ENCODE data around the gene GTPBP3. TPM values are rescaled to one million over a fixed set of nuclear protein-coding genes. Genes with fewer than 3 reads are reported as not detected.

Gene GTPBP3
- total and polyA plus RNA-seq, 2 experiments from 2014 or later, result 25.4 to 67.8 TPM

GRCh38 chr19:17318966-17319365 lies 18.4 kb upstream of the GTPBP3 start:
- Histone ChIP-seq H3K4me2 (no peak overlapping the region), H3K4me1 (ENCODE audit: insufficient read depth) (peaks cover 9% of the 10 kb centered on the region; the same call in 1 of the 2 replicates), H3F3A (replicated peaks; ENCODE audit: low read depth) (peaks cover 7% of the 10 kb centered on the region; the same call in 1 of the 2 replicates), H4K20me1 (replicated peaks; ENCODE audit: insufficient read depth) (no peaks in the 10 kb centered on the region; the same call in 1 of the 2 replicates), H3K4me3 (no peak overlapping the region), H3K79me2 (replicated peaks; ENCODE audit: insufficient read depth) (no peaks in the 10 kb centered on the region), H3K36me3 (ENCODE audit: insufficient read depth) (peaks cover 14% of the 10 kb centered on the region; the same call in 1 of the 2 replicates), H3K27me3 (ENCODE audit: insufficient read depth) (no peaks in the 10 kb centered on the region), H2AFZ (no peak overlapping the region), H3K9me2 (ENCODE audit: insufficient read depth) (no peaks in the 10 kb centered on the region), H3K27ac (ENCODE audit: low read depth) (no peak overlapping the region)
- Mint-ChIP-seq H3K27ac (no peak overlapping the region), H3K4me3 (no peak overlapping the region), H3K27me3 (ENCODE audit: insufficient read depth, low read depth, poor library complexity) (peaks cover 20% of the 10 kb centered on the region), H3K36me3 (ENCODE audit: low read depth) (peaks cover 53% of the 10 kb centered on the region), H3K4me1 (peaks cover 11% of the 10 kb centered on the region; the same call in 2 of the 3 replicates), H3K9me3 (no peaks in the 10 kb centered on the region; the same call in 2 of the 3 replicates)
- TF ChIP-seq POLR2AphosphoS5 (IDR thresholded peaks at IDR 0.05; ENCODE audit: low read depth), result no peak
- no peak for TF ChIP-seq NANOG (IDR thresholded peaks at IDR 0.05; ENCODE audit: borderline replicate concordance)
- TF ChIP-seq ZNF114 (CRISPR knock-in tag; IDR thresholded peaks at IDR 0.05), result no peak
- TF ChIP-seq EZH2 (IDR thresholded peaks at IDR 0.05; ENCODE audit: low read depth, unreplicated experiment), result no peak
- TF ChIP-seq JUNB (IDR thresholded peaks at IDR 0.05; ENCODE audit: unreplicated experiment), result no peak
- TF ChIP-seq STAT1 (IDR thresholded peaks at IDR 0.05; ENCODE audit: unreplicated experiment), result no peak
- no peak for TF ChIP-seq CTCF (conservative IDR thresholded peaks at IDR 0.05; ENCODE audit: low read depth in 2 of 2)
- TF ChIP-seq ZNF462 (CRISPR knock-in tag; IDR thresholded peaks at IDR 0.05), result no peak
- TF ChIP-seq EZH2phosphoT487 (IDR thresholded peaks at IDR 0.05; ENCODE audit: unreplicated experiment), result no peak
- TF ChIP-seq ETS1 (IDR thresholded peaks at IDR 0.05), result no peak
- no peak for TF ChIP-seq ZNF331 (CRISPR knock-in tag; IDR thresholded peaks at IDR 0.05; ENCODE audit: low read depth)
- DNase-seq (ENCODE audit: low spot score) (no peak), ATAC-seq (no peak)
